GM19467 (cell line): ENCODE results near the gene GABARAP.

ENCODE experiments used
- ATAC-seq: cut with Tn5 transposase; IDR thresholded peaks from one replicate; pipeline ENCODE4 v1.9.1; 2021; ENCODE audit warnings: mild to moderate bottlenecking, moderate library complexity; ENCODE audit not compliant: unreplicated experiment

Gene GABARAP

DNA sequence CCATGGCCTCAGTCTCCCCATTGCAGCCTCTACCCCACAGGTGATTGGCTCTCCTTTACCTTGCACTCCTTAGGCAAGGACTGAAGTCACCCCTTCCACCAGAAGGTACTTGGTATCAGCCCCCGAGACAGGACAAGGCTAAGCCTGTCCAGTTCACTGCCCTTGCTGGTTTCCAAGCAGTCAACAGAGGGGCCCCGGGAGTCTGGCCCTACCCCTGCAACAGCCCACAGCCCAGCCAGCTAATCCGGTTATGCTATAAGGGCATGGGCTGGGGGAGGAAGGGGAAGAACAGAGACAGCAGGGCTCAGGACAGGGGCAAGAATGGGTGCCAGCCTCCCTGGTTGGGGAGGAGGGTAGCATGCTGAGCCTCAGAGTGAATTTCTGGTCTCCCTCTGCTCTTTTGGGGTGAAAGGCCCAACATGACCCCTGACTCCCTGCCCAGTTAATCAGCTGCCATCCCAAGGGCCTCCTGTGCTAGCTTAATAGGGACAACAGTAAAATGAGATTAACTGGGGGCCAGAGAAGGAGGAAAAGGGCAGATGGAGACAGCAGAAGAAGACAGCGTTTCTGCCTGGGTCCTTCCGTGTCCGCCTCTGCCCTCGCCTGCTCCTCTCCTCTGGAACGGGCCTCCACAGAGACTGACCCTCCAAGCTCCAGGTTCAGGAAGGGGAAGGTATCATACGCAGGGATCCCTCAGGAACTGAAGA lies 33.3 kb downstream of the GABARAP start:
- no peak for ATAC-seq

DNA sequence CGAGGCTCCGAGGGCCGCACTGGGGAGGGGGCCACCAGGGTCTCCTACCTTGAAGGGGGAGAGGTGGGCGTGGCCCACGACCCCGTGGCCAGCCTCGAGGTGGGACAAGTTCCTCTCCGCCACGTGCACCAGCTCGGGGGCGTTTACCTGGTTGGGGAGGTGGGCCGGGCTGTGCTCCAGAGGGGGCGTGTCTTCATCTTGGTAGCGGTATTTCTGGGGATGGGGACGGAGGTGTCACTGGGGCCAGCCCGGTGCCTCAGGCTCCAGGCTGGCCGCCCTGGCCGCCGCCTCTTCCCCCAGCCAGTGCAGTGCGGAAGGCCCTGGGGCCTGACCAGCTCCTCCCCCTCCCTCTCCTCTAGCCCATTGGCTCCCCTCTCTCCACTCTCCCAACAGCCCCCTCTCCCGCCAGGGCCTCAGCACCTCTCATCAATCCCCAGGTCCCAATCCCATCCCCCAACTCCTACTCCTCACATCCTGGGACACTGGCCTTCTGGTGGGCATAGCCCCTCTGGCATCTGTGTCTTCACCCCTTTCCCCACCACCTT lies 34.1 kb downstream of the GABARAP start:
- no peak for ATAC-seq

DNA sequence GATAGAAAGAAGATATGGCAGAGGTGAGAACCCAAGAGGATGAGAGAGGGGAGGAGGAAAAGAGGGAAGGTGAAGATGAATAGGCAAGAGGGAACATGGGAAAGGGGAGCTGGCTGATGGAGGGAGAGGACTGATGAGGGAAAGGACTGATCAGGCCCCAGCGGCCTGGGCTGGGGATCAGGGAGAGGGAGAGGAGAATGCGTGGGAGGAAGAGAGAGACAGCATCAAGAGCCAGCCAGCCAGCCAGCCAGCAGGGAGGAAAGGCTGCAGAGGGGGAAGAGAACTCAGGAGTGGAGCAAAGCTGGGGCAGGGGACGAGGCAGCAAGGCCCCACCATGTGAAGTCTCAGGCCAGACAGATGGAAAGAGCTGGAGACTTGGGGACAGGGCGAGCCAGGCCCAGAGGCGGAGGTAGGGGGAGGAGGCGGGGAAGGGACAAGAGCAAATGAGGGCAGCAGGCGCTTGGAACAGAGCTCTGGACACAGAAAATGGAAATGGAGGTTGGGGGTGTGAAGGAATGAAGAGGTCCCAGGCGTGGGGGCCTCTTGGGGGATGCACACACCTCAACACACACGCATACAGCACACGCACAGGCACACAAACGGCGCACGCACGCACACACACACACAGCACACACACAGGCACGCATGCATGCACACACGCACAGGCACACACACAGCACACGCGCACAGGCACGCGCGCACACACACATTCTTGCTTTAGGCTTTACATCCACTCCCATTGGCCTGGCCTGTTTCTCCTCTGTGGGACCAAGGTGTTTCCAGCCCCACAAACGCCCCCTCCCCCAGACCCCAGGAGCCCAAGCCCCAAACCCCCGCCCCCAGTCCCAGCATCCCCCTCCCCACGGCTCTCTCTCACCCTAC lies 34.9 kb downstream of the GABARAP start:
- ATAC-seq = no peak

DNA sequence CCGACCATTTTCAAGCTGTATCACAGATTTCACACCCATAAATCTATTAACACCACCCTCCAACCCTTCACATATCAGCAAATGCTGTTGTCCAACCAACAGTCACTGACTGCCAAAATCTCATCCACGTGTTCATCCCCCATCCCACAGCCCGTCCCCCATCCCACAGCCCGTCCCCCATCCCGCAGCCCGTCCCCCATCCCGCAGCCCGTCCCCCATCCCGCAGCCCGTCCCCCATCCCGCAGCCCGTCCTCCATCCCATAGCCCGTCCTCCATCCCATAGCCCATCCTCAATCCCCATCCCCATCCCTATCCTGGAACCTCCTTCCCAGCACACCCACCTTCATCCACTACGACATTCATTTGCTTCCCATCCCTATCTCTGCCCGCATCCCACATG lies 36.7 kb downstream of the GABARAP start:
- no peak for ATAC-seq

DNA sequence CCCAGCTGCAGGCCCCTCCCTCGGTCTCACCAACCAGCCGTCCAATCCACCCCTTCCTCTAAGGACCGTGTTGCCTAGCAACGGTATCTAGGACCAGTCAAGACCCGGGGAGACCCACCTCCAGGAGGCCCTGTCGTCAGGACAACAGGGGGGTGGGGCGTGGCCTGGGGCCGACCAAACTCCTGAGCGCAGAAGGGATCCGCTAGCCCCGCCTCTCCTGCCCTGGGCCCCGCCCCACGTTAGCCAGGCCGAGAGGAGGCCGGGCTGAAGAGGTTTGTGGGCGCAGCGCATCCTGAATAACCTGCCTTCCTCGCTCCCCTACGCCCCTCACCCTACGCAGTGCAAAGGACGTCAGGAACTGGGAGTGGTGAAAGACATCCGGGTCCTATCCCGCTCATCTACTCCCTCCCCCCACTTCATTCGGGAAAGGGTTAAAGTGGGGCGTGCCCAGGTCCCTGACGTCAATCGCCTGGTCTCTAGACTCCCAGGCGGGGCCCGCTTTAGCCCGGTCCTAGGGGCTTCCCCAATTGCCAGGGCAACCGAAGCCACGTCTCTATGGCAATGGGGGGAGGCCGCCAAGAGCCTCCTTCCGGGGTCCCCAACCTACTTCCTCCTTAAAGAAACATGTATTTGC lies 37.3 kb downstream of the GABARAP start:
- ATAC-seq = peak; percentile 70

DNA sequence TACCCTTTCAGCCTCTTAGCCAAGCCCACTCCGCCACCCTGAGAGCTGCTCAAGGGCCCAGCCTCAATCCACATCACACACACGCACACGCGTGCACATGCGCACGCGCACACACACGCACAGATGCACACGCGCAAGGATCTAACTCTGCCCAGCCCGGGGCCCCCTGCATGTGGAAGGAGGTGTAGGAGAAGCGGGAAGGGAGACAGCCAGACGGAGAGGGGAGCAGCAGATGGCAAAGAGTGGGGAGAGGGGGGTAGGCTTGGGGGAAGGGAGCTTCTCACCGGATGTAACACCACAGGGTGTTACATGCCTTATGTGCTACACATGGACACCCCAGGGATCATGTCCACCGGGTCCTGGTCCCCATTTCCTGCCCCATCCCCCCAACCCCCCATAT lies 37.9 kb downstream of the GABARAP start:
- ATAC-seq = no peak

DNA sequence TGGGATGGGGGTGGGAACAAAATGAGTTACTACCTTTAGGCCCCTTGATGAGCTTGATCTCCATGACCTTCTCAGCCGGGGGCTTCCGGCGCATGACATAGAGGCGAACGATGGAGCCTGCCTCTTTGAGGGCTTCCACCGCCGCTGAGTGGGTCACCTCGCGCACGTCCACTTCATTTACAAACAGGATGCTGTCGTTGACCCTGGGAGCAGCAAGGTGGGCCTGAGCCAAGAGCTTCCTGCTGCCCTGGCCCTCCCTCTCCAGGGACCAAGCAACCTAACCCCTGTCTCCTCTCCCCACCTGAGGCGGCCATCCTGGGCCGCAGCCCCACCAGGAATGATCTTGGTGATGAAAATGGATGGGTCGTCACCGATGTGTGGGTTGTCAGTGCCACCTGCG lies 38.9 kb downstream of the GABARAP start:
- ATAC-seq = no peak

DNA sequence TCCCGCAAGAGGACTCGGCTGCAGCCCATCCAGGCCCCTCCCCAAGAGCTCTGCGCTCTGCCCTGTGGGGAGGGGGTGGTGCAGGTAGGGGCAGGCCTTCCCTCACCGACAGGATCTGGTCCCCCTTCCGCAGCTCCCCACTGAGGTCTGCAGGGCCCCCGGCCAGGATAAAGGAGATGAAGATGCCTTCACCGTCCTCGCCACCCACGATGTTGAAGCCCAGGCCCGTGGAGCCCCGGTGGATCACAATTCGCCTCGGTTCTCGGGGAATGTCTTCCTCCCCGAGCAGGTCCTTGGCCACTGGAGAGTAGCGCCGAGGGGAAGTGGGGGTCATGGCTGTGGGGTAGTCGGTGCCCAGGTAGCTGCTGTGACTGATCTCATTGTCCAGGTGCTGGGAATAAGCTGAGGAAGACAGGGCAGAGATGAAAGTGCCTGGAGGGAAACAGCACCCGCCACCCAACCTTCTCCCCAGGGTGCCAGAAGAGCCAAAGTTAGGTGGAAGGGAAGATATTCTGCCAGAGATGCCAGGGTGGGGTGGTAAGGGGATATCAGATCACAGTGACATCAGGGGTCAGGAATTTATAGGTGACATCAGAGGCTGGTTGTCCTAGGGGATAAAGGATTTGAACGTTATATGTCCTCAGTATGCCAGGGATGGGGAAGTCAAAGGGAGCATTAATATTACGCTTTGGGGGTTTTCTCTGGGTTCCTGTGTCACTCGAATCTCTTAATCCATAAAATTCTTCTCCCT lies 45.4 kb downstream of the GABARAP start:
- ATAC-seq = no peak

DNA sequence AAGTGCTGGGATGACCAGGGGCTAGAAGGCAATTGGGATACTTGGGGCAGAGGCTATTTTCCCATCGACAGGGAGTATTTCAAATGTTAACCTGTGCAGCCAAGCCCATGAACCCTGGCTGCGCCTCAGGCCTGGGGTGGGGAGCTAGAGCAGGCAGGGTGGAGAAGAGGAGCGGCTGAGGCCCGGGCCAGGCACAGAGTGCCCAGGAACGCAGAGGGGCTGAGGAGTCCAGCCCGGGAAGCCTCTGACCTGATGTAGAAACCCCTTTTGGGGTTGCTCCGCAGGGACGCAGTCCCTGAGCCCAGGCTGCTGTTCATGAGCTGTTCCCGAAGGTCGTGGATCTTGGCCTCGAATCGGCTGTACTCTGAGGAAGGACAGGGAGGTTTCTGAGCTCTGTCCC lies 46.3 kb downstream of the GABARAP start:
- ATAC-seq = no peak

DNA sequence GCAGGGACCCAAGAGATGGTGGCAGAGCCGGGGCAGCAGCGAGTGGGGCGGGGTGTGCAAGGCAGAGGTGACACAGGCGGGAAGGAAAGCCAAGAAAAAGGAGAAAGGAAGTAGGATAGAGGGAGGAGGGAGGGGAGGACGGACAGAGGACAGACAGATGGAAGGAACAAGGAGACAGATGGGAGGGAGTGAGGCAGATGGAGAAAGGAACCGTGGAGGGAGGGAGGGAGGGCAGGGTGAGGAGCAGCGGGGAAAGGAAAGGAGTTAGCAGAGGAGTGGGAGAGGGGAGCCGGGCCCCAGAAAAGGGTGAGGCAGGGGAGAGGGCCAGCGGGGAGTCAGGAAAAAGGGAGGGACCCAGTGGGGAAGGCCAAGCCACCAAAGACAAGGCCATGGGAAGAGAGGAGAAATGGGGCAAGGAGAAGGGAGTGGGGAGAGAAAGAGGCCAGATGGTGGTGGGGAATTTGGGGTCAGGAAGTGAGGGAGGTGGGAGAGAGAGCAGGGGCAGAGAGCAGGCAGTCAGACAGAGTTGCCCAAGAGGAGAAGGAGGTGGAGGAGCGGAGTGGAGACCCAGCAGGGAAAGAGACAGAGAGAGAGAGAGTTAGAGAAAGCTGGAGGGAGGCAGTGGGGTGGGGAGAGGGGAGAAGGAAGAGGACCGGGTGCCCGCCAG lies 49.8 kb downstream of the GABARAP start:
- ATAC-seq = no peak

DNA sequence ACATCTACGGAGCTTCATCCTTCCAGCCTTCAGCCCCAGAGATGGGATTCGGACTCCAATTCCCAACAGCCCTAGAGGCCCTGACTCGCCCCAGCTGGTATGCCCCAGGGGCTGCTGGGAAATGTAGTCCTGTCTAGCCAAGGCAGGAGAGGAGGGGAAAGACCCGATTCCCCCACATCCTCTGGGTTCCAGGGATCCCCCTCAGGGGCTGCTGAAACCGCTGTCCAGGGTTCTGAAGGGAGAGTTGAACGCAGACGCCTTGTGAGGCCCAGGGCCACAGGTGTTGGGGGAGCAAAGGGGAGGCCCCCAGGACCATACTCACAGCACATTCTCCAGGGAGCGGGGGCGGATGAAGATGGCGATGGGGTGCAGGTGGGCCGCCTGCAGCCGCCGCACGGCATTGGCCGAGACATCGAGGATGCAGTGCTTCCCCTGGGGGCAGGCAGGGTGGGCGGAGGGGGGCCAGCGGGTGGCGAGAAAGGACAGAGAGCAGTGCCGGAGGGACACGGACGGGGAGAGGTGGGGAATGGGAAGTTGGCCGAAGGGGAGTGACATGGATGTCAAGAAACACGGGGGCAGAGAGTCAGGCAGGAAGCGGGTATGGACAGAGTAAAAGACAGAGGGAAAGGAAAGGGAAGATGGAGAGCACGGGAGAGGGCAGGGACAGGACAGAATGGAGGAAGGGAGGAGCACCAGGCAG lies 50.5 kb downstream of the GABARAP start:
- no peak for ATAC-seq

DNA sequence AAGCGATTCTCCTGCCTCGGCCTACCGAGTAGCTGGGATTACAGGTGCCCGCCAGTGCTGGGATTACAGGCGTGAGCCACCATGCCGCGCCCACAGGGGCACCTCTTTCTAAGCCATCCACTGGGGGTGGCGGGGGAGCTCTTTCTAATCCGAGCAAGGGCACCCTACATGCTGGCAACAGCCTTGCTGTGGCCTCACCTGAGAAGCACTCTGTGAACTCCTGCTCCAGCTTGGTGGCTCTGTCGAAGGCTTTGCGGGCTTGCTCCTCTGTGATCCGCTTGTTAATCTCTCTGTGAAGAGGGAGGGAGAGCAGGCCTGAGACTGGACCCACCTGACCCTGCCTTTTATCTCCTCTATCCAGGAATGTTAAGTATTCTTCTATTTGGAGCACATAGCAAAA lies 51.2 kb downstream of the GABARAP start:
- no peak for ATAC-seq

DNA sequence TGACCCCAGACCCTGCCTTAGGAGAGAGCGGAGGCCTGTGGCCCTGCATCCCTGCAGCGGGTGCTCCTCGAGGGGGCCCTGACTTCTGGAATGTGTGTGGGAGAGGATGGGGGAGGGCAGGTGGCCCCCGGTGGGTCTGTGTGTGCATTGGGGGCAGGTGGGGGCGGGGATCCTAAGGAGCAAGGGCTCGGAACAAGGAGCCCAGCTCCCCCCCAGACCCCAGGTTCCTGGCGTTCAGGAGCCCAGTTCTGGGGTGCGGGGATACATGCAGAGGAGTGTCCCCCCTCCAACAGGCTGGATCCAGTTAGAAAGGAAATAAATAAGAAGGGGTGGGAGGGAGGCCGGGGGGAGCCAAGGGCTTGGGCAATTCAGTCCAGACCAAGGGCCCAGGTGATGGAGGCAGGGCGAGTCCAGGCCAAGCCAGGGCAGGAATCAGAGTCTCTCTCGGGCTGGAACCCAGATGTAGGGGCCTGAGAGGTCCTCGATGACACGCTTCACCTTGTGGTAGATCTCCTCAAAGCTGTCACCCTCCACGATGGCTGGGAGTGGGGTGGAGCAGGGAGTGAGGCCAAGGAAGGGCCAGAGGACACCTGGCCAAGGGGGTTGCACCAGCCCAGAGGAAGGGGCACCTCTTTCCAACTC lies 51.9 kb downstream of the GABARAP start:
- ATAC-seq = no peak
